GM19043 (cell line): ENCODE results near the gene CADM4.
"Not testable (repeated sequence)": the region's sequence is repeated elsewhere in the genome, so short reads cannot be mapped to it uniquely, and the experiment has no call there.

Experiments used
- ATAC-seq: cut with Tn5 transposase; IDR thresholded peaks from one replicate; pipeline ENCODE4 v1.9.1; 2021; ENCODE audit warnings: low read depth; ENCODE audit not compliant: unreplicated experiment

The CADM4 gene

GRCh38 chr19:43639519-43640423, at the start of gene CADM4:
TSS of gene CADM4 (minus strand) at chr19:43639850. CDS start at chr19:43639790, 60 bp downstream.
- no peak for ATAC-seq

GRCh38 chr19:43688059-43688701, 48.5 kb upstream of the CADM4 start:
- ATAC-seq, result no peak

GRCh38 chr19:43687660-43687997, 48.0 kb upstream of the CADM4 start:
- ATAC-seq, result no peak

GRCh38 chr19:43684326-43684725, 44.7 kb upstream of the CADM4 start:
- ATAC-seq, result no peak

- no peak for ATAC-seq
Measured at GRCh38 chr19:43683905-43684304, 44.3 kb upstream of the CADM4 start.

GRCh38 chr19:43682824-43683661, 43.4 kb upstream of the CADM4 start:
- ATAC-seq, result no peak

GRCh38 chr19:43682269-43682668, 42.6 kb upstream of the CADM4 start:
- ATAC-seq, result not testable (repeated sequence)

GRCh38 chr19:43681821-43682220, 42.2 kb upstream of the CADM4 start:
- ATAC-seq, result no peak

- no peak for ATAC-seq
Measured at GRCh38 chr19:43678512-43679261, 39.0 kb upstream of the CADM4 start.

GRCh38 chr19:43675906-43676305, 36.3 kb upstream of the CADM4 start:
- no peak for ATAC-seq

- ATAC-seq, result no peak
Measured at GRCh38 chr19:43675269-43675879, 35.7 kb upstream of the CADM4 start.

GRCh38 chr19:43674596-43674995, 34.9 kb upstream of the CADM4 start:
- ATAC-seq, result no peak

GRCh38 chr19:43674183-43674582, 34.5 kb upstream of the CADM4 start:
- ATAC-seq, result no peak

- ATAC-seq, result no peak
Measured at GRCh38 chr19:43673637-43674036, 34.0 kb upstream of the CADM4 start.

- ATAC-seq, result no peak
Measured at GRCh38 chr19:43672061-43672679, 32.5 kb upstream of the CADM4 start.

- peak; percentile 83 for ATAC-seq
Measured at GRCh38 chr19:43668406-43669109, 28.9 kb upstream of the CADM4 start.

GRCh38 chr19:43667876-43668405, 28.3 kb upstream of the CADM4 start:
- no peak for ATAC-seq

GRCh38 chr19:43667126-43667875, 27.7 kb upstream of the CADM4 start:
- no peak for ATAC-seq
